ENCODE data around the gene TATDN3.

DNA sequence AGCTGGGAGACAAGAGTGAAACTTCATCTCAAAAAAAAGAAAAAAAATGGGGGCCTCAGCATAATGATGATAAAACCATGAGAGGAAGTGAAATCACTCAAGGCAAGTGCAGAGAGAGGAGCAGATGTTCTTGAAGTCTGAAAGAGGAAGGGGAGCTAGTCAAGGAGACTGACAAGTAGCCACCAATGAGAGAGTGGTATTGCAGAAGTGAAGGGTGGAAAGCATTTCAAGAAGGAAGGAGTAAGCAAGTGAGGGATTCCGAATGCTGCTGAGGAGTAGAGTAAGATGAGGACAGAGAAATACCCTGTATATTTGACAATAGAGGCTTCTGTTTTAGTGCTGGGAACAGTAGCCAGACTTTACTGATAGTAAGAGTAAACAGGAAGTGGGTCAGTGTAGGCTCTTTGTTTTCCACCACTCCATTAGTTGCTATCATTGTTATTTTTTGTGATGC lies 2.9 kb downstream of the TATDN3 start:
- TF ChIP-seq, protein P1, sequence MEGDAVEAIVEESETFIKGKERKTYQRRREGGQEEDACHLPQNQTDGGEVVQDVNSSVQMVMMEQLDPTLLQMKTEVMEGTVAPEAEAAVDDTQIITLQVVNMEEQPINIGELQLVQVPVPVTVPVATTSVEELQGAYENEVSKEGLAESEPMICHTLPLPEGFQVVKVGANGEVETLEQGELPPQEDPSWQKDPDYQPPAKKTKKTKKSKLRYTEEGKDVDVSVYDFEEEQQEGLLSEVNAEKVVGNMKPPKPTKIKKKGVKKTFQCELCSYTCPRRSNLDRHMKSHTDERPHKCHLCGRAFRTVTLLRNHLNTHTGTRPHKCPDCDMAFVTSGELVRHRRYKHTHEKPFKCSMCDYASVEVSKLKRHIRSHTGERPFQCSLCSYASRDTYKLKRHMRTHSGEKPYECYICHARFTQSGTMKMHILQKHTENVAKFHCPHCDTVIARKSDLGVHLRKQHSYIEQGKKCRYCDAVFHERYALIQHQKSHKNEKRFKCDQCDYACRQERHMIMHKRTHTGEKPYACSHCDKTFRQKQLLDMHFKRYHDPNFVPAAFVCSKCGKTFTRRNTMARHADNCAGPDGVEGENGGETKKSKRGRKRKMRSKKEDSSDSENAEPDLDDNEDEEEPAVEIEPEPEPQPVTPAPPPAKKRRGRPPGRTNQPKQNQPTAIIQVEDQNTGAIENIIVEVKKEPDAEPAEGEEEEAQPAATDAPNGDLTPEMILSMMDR (IDR thresholded peaks at IDR 0.05): no peak
- TF ChIP-seq POLR2A (IDR thresholded peaks at IDR 0.05): no peak

Measured in adrenal gland (tissue), 5 donors.